GM12878 (cell line): ENCODE data around the gene NLRC3. TPM values are rescaled to one million over a fixed set of nuclear protein-coding genes. Genes with fewer than 3 reads are reported as not detected.

Experiments
- ASH2L ChIP-seq: fragments of 300-600, 200-600 bp; sonication (generic); IDR thresholded peaks from 2 replicates; pipeline ENCODE4 v1.6.1; 2017; ENCODE audit warnings: low read depth, mild to moderate bottlenecking, borderline replicate concordance
- ATF7 ChIP-seq: fragments of 450-650 bp; IDR thresholded peaks from 2 replicates; pipeline ENCODE4 v1.6.1; 2016; ENCODE audit warnings: low read depth, mild to moderate bottlenecking
- BACH1 ChIP-seq: fragments of 450-650 bp; IDR thresholded peaks from 2 replicates; pipeline ENCODE4 v1.6.1; 2017; ENCODE audit warnings: mild to moderate bottlenecking, borderline replicate concordance
- CREM ChIP-seq: IDR thresholded peaks from 2 replicates; pipeline ENCODE4 v1.6.1; 2014; ENCODE audit warnings: antibody characterized with exemption, low read depth
- GABPA ChIP-seq: IDR thresholded peaks from 2 replicates; pipeline ENCODE4 v1.6.1; 2014; ENCODE audit warnings: antibody characterized with exemption, low read depth, mild to moderate bottlenecking, inconsistent platforms
- HDGF ChIP-seq: fragments of 450-650 bp; IDR thresholded peaks from 2 replicates; pipeline ENCODE4 v1.6.1; 2016; ENCODE audit warnings: antibody characterized with exemption
- JUND ChIP-seq: IDR thresholded peaks from 2 replicates; pipeline ENCODE4 v1.6.1; 2012; ENCODE audit warnings: low read depth, mild to moderate bottlenecking, low read length, improper control_type of control experiment, moderate library complexity
- KAT2A ChIP-seq: conservative IDR thresholded peaks from 2 replicates; pipeline ENCODE4 v1.6.1; 2011; ENCODE audit warnings: low read depth, low read length; ENCODE audit not compliant: control insufficient read depth
- LARP7 ChIP-seq: fragments of 450-650 bp; IDR thresholded peaks from 2 replicates; pipeline ENCODE4 v1.6.1; 2017; ENCODE audit warnings: mild to moderate bottlenecking
- MEF2B ChIP-seq: fragments of 450-650 bp; IDR thresholded peaks from 2 replicates; pipeline ENCODE4 v1.6.1; 2018; ENCODE audit warnings: mild to moderate bottlenecking, moderate library complexity; ENCODE audit not compliant: partially characterized antibody, poor library complexity, severe bottlenecking
- NFIC ChIP-seq: IDR thresholded peaks from 2 replicates; pipeline ENCODE4 v1.6.1; 2012; ENCODE audit warnings: low read depth, mild to moderate bottlenecking, inconsistent platforms, low read length, moderate library complexity
- PAX8 ChIP-seq: fragments of 450-650 bp; IDR thresholded peaks from 2 replicates; pipeline ENCODE4 v1.6.1; 2017; ENCODE audit warnings: mild to moderate bottlenecking, moderate library complexity
- SIX5 ChIP-seq: IDR thresholded peaks from 2 replicates; pipeline ENCODE4 v1.6.1; 2011; ENCODE audit warnings: mild to moderate bottlenecking, low read depth, low read length, moderate library complexity; ENCODE audit not compliant: severe bottlenecking
- SMARCA5 ChIP-seq: fragments of 450-650 bp; IDR thresholded peaks from 2 replicates; pipeline ENCODE4 v1.6.1; 2017; ENCODE audit warnings: mild to moderate bottlenecking
- STAT1 ChIP-seq: fragments of 450-650 bp; conservative IDR thresholded peaks from 2 replicates; pipeline ENCODE4 v1.6.1; 2014; ENCODE audit warnings: antibody characterized with exemption, mild to moderate bottlenecking
- ZNF207 ChIP-seq: fragments of 450-650 bp; IDR thresholded peaks from 2 replicates; pipeline ENCODE4 v1.6.1; 2014; ENCODE audit warnings: antibody characterized with exemption, mild to moderate bottlenecking, borderline replicate concordance
- ZNF217 ChIP-seq: fragments of 450-650 bp; IDR thresholded peaks from 2 replicates; pipeline ENCODE4 v1.6.1; 2017; ENCODE audit warnings: antibody characterized with exemption, mild to moderate bottlenecking
- ZNF622 ChIP-seq: fragments of 450-650 bp; IDR thresholded peaks from 2 replicates; pipeline ENCODE4 v1.6.1; 2017; ENCODE audit warnings: mild to moderate bottlenecking, inconsistent platforms
- polyA plus RNA-seq, 11 experiments: library from polyadenylated mRNA; depleted of rRNA in 4 of 11; unstranded in 6 of 11; stranded (reverse) in 5 of 11; fragments of >200 nt; fragmentation: Nextera tagmentation in 4 of 11; fragmentation: Illumina TruSeq in 1 of 11; extraction: Ambion mirVana in 4 of 11; extraction: Trizol in 1 of 11; gene quantifications; 1 replicate in 1 of 11; 2 replicates in 10 of 11; pipeline versions ENCODE4 v1.2.1 to v1.2.3, GENCODE V29; 2011 to 2016; ENCODE audit warnings: inconsistent platforms in 2 of 11, missing spikeins in 2 of 11, low read depth in 1 of 11
- total RNA-seq, 4 experiments: library from RNA; depleted of rRNA in 3 of 4; stranded (reverse); fragments of >200 nt in 3 of 4; fragmentation: Illumina TruSeq in 1 of 4; extraction: Trizol in 1 of 4; gene quantifications; 2 replicates each; pipeline versions ENCODE4 v1.2.1 to v1.2.3, GENCODE V29; 2013 to 2021
- TF ChIP-seq, protein P1 (sequence below): fragments of 450-650 bp; formaldehyde crosslinking; IDR thresholded peaks from 2 replicates; pipeline ENCODE4 v1.5.0; 2022; ENCODE audit warnings: mild to moderate bottlenecking, missing genetic modification characterization
- TF ChIP-seq, protein P2 (sequence below): fragments of 450-650 bp; IDR thresholded peaks from 2 replicates; pipeline ENCODE4 v1.6.1; 2017; ENCODE audit warnings: mild to moderate bottlenecking, moderate library complexity
- TF ChIP-seq, protein P3 (sequence below): IDR thresholded peaks from 2 replicates; pipeline ENCODE4 v1.6.1; 2011; ENCODE audit warnings: low read depth, mild to moderate bottlenecking, low read length, moderate library complexity, borderline replicate concordance; ENCODE audit errors: extremely low read depth

Gene NLRC3
- total and polyA plus RNA-seq, 10 of the 15 experiments (the other 5 are each of a cell fraction or from before 2014, with no cell fraction given), result 2.2 to 17.8 (median 7.6) TPM

DNA sequence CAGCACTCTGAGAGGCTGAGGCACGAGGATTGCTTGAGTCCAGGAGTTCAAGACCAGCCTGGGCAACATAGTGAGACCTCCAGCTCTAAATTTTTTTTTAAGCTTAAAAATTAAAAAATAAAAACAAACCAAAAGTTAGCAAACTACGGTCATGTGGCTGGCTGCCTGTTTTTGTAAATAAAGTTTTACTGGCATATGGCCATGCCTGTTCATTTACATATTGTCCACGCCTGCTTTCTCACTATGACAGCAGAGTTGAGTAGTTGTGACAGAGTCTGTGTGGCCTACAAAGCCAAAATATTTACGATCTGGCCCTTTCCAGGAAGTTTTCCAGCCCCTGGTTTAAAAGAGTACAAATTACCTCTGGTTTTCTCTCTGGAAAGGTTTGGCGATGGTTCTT is 30.9 kb upstream of the NLRC3 start (continued):
- TF ChIP-seq KAT2A (no peak), BACH1 (no peak), ATF7 (no peak), ZNF207 (no peak), GABPA (no peak), ZNF217 (0 out of 2 replicates have a peak, but pooled peaks have one; percentile 51), NFIC (no peak), ZNF622 (no peak), SMARCA5 (no peak), STAT1 (no peak), HDGF (no peak), MEF2B (no peak), LARP7 (no peak), JUND (no peak), SIX5 (no peak), ASH2L (no peak), CREM (0 out of 2 replicates have a peak, but pooled peaks have one; percentile 30), PAX8 (no peak)
- TF ChIP-seq, protein P1, sequence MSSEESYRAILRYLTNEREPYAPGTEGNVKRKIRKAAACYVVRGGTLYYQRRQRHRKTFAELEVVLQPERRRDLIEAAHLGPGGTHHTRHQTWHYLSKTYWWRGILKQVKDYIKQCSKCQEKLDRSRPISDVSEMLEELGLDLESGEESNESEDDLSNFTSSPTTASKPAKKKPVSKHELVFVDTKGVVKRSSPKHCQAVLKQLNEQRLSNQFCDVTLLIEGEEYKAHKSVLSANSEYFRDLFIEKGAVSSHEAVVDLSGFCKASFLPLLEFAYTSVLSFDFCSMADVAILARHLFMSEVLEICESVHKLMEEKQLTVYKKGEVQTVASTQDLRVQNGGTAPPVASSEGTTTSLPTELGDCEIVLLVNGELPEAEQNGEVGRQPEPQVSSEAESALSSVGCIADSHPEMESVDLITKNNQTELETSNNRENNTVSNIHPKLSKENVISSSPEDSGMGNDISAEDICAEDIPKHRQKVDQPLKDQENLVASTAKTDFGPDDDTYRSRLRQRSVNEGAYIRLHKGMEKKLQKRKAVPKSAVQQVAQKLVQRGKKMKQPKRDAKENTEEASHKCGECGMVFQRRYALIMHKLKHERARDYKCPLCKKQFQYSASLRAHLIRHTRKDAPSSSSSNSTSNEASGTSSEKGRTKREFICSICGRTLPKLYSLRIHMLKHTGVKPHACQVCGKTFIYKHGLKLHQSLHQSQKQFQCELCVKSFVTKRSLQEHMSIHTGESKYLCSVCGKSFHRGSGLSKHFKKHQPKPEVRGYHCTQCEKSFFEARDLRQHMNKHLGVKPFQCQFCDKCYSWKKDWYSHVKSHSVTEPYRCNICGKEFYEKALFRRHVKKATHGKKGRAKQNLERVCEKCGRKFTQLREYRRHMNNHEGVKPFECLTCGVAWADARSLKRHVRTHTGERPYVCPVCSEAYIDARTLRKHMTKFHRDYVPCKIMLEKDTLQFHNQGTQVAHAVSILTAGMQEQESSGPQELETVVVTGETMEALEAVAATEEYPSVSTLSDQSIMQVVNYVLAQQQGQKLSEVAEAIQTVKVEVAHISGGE (CRISPR knock-in tag), result no peak
- TF ChIP-seq, protein P2, sequence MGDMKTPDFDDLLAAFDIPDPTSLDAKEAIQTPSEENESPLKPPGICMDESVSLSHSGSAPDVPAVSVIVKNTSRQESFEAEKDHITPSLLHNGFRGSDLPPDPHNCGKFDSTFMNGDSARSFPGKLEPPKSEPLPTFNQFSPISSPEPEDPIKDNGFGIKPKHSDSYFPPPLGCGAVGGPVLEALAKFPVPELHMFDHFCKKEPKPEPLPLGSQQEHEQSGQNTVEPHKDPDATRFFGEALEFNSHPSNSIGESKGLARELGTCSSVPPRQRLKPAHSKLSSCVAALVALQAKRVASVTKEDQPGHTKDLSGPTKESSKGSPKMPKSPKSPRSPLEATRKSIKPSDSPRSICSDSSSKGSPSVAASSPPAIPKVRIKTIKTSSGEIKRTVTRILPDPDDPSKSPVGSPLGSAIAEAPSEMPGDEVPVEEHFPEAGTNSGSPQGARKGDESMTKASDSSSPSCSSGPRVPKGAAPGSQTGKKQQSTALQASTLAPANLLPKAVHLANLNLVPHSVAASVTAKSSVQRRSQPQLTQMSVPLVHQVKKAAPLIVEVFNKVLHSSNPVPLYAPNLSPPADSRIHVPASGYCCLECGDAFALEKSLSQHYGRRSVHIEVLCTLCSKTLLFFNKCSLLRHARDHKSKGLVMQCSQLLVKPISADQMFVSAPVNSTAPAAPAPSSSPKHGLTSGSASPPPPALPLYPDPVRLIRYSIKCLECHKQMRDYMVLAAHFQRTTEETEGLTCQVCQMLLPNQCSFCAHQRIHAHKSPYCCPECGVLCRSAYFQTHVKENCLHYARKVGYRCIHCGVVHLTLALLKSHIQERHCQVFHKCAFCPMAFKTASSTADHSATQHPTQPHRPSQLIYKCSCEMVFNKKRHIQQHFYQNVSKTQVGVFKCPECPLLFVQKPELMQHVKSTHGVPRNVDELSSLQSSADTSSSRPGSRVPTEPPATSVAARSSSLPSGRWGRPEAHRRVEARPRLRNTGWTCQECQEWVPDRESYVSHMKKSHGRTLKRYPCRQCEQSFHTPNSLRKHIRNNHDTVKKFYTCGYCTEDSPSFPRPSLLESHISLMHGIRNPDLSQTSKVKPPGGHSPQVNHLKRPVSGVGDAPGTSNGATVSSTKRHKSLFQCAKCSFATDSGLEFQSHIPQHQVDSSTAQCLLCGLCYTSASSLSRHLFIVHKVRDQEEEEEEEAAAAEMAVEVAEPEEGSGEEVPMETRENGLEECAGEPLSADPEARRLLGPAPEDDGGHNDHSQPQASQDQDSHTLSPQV, result no peak
- TF ChIP-seq, protein P3, sequence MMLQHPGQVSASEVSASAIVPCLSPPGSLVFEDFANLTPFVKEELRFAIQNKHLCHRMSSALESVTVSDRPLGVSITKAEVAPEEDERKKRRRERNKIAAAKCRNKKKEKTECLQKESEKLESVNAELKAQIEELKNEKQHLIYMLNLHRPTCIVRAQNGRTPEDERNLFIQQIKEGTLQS, result no peak
